ENCODE measurements around the gene GAPVD1.
"Not testable (repeated sequence)": the region's sequence is repeated elsewhere in the genome, so short reads cannot be mapped to it uniquely, and the experiment has no call there.

Gene GAPVD1, protein sequence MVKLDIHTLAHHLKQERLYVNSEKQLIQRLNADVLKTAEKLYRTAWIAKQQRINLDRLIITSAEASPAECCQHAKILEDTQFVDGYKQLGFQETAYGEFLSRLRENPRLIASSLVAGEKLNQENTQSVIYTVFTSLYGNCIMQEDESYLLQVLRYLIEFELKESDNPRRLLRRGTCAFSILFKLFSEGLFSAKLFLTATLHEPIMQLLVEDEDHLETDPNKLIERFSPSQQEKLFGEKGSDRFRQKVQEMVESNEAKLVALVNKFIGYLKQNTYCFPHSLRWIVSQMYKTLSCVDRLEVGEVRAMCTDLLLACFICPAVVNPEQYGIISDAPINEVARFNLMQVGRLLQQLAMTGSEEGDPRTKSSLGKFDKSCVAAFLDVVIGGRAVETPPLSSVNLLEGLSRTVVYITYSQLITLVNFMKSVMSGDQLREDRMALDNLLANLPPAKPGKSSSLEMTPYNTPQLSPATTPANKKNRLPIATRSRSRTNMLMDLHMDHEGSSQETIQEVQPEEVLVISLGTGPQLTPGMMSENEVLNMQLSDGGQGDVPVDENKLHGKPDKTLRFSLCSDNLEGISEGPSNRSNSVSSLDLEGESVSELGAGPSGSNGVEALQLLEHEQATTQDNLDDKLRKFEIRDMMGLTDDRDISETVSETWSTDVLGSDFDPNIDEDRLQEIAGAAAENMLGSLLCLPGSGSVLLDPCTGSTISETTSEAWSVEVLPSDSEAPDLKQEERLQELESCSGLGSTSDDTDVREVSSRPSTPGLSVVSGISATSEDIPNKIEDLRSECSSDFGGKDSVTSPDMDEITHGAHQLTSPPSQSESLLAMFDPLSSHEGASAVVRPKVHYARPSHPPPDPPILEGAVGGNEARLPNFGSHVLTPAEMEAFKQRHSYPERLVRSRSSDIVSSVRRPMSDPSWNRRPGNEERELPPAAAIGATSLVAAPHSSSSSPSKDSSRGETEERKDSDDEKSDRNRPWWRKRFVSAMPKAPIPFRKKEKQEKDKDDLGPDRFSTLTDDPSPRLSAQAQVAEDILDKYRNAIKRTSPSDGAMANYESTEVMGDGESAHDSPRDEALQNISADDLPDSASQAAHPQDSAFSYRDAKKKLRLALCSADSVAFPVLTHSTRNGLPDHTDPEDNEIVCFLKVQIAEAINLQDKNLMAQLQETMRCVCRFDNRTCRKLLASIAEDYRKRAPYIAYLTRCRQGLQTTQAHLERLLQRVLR (N-terminal part only)

DNA sequence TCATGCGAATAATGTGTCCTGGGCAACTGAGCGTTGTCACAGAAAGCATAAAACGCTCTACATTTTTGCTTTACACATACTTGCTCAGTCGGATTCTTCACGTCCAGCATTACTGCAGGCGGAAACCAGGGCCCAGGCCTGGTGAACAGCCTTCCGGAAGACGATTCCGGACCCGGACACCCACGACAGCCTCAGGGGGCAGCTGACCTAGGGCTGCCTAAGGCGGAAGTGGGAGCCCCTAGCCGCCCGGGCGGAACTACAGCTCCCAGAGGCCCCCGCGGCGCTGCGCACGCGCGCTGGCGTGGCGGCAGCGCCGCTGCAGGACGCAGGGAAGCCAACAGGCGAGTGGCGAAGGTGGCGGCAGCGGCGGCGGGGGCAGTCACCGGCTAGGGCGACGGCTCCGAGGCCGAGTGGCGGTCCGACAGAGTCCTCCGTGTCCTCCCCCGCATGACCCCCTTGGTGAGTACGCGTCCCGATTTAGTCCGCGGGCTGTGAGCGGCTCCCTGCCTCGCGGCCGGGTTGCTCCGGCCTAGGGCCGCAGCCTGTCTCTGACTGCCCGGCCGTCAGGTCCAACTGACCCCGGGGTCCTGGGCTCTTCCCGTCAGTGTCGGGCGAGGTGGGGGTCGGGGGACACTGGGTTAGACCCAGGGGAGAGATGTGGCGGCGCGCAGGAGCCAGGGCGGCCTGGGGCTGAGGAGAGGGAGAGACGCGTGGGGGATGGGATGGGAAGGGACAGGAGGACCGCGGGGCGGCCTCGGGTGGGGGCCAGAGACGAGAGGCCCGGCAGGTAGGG is at the start of gene GAPVD1:
GAPVD1 (plus strand) TSS at position 326 of the 793 bp plus-strand sequence. CDS start 37,096 bp downstream, outside the sequence.
- DNase-seq: peak; percentile 78

DNA sequence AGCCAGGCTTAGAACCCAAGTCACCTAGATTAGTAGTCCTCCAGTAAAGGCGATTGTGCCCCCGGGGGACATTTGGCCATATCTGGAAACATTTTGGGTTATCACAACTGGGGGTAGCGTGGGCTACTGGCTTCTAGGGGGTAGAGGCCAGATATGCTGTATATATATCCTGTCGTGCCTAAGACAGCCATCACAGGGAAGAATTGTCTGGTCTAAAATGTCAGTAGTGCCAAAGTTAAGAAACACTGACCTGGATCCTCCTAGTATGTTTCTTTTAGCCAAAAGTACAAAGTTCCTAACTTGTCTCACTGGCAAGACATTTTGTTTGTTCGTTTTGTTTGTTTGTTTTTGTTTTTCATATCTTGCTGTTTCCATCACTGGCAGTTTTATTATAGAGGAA is 47.4 kb upstream of the GAPVD1 start:
- DNase-seq: no peak

DNA sequence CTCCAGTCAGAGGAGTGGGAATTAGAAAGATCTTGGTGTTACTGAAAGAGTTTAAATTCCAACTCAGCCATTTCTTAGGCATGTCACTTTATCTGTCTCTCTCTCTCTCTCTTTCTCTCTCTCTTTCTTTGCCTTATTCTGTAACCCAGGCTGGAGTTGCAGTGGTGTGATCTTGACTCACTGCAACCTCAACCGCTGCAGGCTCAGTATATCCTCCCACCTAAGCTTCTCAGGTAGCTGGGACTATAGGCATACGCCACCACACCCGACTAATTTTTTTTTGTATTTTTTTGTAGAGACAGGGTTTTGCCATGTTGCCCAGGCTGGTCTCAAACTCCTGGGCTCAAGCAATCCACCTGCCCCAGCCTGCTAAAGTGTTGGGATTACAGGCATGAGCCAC is 43.0 kb upstream of the GAPVD1 start:
- no peak for DNase-seq

DNA sequence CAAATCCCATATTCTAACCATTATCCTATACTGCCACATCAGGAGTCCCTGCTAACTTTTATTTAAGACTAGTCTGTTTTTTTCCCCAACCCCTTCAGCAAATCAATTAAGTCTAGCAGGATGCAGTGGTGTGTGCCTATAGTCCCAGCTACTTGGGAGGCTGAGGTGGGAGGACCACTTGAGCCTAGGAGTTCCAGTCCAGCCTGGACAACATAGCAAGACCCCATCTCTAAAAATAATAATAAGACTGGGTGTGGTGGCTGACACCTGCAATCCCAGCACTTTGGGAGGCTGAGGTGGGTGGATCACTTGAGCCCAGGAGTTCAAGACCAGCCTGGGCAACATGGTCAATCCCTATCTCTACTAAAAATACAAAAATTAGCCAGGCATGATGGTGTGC is 36.8 kb upstream of the GAPVD1 start:
- DNase-seq: not testable (repeated sequence)

DNA sequence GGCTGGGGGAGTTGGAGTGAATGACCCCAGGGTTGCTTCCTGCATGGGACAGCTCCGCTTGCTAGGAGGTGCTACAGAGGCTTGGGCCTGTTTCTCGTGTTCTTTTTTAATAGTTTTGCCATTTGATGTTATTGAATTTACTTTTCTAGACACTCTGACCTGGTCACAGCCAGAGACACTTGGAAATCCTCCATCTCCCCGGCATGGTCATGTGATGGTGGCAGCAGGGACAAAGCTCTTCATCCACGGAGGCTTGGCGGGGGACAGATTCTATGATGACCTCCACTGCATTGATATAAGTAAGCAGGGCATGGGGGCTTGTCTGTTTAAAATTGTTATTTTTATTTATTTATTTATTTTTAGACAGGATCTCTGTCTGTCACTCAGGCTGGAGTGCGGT is 33.9 kb upstream of the GAPVD1 start:
- DNase-seq: no peak

DNA sequence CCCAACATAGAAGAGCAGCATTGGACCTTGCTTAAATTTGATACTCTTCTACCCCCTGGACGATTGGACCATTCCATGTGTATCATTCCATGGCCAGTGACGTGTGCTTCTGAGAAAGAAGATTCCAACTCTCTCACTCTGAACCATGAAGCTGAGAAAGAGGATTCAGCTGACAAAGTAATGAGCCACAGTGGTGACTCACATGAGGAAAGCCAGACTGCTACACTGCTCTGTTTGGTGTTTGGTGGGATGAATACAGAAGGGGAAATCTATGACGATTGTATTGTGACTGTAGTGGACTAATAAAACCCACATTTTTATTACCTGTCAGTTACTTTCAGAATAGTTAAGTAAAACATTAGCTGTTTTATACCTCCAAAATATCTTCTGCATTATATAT is 27.9 kb upstream of the GAPVD1 start:
- DNase-seq: peak; percentile 68

DNA sequence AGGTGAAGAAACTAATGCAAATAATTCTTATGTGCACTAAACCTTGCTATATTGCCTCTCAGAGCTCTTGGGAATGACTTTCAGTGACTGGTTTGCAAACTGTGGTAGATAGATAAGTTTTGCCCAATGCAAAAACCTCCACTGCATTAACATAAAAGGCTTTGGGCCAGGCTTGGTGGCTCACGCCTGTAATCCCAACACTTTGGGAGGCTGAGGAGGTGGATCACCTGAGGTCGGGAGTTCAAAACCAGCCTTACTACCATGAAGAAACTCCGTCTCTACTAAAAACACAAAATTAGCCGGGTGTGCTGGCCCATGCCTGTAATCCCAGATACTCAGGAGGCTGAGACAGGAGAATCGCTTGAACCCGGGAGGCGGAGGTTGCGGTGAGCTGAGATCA is 27.5 kb upstream of the GAPVD1 start:
- not testable (repeated sequence) for DNase-seq

DNA sequence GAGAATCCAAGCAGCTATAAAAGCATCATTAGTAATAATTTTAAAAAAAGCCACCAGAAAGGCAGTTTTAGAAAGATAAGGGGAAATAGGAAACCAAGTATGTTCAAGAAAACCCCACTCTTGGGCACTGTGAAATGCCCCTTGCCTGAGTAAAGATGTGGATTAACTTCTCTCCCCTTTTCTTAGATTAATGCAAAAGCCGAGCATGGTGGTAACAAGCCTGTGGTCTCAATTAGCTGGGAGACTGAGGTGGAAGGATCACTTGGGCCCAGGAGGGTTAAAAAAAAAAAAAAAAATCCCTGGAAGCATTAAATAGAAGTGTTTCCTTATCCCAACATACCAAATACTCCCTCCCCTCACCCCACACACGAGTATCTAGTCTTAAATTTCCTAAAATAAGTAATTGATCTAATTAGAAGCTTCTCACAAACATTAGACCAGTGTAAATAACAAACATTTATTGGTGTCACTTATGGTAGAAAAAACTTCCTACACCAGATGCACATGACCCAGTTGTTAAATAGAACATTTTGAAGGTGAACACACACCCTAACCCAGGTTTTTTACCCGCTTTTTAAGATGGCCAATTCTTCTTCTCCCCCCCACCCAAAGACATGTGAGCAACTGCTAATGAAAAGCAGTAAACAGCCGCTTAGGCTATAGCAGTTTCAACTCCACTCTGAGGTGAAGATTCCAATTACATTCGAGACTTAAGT is 25.7 kb upstream of the GAPVD1 start:
- no peak for DNase-seq

DNA sequence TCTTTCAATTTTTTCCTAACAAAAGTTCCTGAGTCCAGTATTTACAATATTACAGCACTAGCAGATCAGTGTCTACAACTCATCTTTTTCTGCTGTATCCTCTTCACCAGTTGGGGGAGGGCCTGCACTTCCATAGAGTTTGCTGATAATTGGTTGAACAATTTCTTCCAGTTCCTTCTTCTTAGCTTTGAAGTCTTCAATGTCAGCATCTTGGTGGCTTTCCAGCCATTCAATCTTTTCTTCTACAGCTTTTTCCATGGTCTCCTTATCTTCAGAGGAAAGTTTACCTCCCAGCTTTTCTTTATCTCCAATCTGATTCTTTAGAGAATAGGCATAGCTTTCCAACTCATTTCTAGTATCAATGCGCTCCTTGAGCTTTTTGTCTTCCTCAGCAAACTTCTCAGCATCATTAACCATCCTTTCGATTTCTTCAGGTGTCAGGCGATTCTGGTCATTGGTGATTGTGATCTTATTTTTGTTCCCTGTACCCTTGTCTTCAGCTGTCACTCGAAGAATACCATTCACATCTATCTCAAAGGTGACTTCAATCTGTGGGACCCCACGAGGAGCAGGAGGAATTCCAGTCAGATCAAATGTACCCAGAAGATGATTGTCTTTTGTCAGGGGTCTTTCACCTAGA is 25.0 kb upstream of the GAPVD1 start:
- not testable (repeated sequence) for DNase-seq

DNA sequence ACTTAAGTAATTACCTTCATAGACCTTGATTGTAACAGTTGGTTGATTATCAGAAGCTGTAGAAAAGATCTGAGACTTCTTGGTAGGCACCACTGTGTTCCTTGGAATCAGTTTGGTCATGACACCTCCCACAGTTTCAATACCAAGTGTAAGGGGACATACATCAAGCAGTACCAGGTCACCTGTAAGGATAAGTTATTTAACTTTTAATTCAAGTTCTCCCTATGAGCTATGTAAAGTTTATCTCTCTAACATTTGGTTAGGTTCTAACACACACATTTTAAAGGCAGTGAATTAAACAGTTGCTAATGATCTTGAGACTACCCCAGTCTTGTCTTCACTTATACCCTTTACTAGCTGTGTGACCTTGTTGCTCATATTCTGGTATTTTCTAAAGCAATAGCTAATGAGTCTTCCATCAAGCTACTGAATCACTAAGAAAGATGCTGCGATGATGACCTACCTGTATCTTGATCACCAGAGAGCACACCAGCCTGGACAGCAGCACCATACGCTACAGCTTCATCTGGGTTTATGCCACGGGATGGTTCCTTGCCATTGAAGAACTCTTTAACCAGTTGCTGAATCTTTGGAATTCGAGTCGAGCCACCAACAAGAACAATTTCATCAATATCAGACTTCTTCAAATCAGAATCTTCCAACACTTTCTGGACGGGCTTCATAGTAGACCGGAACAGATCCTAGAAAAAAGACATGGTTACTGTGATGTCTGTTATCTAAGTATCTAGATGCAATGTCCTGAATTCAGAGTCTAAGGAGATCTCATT is 23.3 kb upstream of the GAPVD1 start:
- DNase-seq: no peak

DNA sequence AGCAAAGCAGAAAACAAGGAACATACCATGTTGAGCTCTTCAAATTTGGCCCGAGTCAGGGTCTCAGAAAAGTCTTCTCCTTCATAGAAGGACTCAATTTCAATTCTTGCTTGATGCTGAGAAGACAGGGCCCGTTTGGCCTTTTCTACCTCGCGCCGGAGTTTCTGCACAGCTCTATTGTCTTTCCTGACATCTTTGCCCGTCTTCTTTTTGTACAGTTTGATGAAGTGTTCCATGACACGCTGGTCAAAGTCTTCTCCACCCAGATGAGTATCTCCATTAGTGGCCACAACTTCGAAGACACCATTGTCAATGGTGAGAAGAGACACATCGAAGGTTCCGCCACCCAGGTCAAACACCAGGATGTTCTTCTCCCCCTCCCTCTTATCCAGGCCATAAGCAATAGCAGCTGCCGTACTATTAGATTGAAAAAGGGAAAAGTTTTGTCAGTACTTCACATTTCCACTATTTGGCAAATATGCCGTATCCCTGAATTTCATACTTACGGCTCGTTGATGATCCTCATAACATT is 22.6 kb upstream of the GAPVD1 start:
- no peak for DNase-seq

DNA sequence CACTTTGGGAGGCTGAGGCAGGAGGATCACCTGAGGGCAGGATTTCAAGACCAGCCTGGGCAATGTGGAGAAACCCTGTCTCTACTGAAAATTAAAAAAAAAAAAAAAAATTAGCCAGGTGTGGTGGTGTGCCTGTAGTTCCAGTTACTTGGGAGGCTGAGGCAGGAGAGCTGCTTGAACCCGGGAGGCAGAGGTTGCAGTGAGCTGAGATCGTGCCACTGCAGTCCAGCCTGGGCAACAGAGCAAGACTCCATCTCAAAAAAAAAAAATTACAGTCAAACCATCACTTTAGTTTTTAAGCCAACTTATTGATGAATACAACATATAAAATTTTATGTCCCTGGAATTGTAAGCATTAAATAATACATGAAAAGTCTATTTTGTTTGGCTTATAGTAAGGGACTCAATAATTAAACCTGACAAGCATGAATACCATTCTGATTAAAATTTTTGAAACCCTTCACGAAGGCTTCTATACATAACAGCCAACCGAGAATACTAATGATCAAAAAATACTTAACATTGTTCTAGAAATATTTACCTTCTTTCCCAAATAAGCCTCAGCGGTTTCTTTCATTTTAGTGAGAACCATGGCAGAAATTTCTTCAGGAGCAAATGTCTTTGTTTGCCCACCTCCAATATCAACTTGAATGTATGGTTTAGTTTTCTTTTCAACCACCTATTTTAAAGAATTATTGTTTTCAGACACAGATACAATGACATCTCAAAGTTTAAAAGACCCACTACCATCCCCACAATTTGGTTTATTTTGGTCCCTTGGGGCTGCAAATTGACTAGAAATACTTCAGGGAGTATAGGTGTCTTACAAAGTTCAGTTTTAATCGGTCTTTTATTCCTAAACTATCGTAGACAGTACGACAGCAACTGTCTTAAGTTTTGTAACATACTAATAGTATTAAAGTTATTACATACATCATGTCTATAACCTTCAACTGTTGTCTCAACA is 21.7 kb upstream of the GAPVD1 start:
- DNase-seq: no peak

DNA sequence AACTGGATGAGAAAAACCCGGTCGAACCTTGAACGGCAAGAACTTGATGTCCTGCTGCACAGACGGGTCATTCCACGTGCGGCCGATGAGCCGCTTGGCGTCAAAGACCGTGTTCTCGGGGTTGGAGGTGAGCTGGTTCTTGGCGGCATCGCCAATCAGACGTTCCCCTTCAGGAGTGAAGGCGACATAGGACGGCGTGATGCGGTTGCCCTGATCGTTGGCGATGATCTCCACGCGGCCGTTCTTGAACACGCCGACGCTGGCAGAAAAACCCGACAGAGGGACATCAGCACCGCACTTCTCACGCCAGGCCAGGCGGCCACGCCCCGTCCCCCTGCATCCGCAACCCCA is 21.0 kb upstream of the GAPVD1 start:
- no peak for DNase-seq

DNA sequence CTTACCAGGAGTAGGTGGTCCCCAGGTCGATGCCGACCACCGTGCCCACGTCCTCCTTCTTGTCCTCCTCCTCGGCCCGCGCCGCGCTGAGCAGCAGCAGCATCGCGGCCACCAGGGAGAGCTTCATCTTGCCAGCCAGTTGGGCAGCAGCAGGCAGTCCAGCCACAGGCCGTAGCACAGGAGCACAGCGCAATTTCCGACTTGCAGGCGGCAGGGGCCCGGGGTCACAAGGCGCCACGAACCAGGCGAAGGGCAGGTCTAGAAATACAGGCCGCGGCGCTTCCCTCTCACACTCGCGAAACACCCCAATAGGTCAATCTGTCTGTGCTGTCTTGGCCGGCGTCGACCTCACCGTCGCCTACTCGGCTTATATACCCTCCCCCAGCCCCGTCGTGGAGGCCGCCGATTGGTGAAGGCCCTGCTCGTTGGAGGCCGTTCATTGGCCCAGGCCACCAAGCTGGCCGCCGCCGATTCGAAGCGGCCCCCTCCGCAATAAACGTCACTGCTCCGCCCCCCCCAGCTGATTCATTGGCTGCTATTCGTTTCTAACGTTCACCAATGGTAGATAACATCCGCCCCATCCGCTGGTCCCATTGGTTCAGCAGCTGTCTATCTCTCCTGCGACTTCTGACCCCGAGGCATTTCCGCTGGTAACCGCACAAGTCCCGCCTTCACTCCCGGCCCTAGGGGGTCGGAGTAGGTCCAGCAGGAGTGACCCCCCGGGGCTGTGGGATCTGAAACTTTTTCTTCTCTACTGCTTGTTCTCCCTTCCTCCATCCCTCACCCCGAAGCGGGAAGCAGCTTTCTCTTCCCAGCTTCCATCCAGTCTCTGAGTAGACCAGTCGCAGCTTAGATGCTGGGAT is 20.4 kb upstream of the GAPVD1 start, which contains the start of gene HSPA5:
HSPA5 (minus strand) TSS at position 344 of the 863 bp plus-strand sequence; CDS start at position 127, 217 bp downstream.
- peak; percentile 98 for DNase-seq

DNA sequence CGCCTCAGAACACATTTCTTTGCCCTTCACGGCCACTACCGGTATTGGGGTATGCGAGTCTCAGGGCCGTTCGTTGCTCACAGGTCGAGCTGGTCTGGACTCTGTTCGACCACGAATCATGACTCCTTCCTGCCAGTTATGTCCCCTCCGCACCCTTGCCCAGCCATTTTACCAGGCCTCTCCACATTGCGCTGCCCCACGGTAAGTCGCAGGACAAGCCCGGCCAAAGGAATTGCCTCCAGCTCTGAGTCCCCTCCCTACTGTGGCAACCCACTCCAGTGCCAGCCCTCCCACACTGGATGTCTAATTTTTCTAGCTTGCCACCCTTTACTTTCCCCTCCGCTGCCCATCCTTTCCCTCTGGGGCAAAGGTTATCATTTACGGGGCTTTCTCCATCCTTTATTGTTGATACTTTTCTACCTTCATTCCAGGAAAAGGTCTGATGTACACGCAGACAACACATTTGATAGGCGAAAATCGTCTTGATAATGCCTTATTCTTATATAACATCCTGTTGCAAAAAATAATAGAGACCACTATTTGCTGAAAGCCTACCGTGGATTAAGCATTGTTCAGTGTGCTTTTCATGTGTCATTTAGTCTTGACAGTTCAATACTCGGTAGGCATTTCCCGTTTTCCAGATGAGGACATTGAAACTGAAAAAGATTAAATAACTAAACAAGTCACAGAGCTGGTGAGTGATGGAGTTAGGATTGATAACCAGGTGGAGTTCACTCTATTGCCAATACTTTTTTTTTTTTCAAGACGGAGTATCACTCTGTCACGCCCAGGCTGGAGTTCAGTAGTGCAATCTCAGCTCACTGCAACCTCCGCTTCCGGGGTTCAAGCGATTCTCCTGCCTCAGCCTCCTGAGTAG is 19.5 kb upstream of the GAPVD1 start:
- no peak for DNase-seq

DNA sequence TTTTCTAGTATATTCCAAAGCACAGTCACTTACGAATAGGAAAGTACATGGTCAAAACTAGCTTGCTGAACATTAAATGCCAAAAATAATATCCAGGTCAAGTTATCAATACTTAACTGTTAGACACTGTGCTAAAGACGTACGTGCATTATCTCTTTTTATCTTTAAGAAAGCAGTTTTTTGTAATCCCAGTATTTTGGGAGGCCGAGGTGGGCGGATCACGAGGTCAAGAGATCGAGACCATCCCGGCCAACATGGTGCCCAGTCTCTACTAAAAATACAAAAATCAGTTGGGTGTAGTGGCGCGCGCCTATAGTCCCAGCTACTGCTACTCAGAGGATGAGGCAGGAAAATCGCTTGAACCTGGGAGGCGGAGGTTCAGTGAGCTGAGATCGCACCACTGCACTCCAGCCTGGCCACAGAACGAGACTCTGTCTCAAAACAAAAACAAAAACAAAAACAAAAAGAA is 17.8 kb upstream of the GAPVD1 start:
- no peak for DNase-seq
